GM15510 (cell line): ENCODE measurements around the gene SND1.

ENCODE experiments used
- POLR2A ChIP-seq: IDR thresholded peaks from 3 replicates; pipeline ENCODE4 v1.6.1; 2011; ENCODE audit warnings: borderline replicate concordance; ENCODE audit not compliant: insufficient read length; ENCODE audit errors: extremely low read depth

Gene SND1

GRCh38 chr7:127857464-127857841 is 205.5 kb downstream of the SND1 start:
- TF ChIP-seq POLR2A: no peak

GRCh38 chr7:127858091-127858914 is 206.3 kb downstream of the SND1 start:
- no peak for TF ChIP-seq POLR2A

- TF ChIP-seq POLR2A: no peak
Observed at GRCh38 chr7:127858915-127859189, 206.9 kb downstream of the SND1 start.

- no peak for TF ChIP-seq POLR2A
Observed at GRCh38 chr7:127859330-127859729, 207.3 kb downstream of the SND1 start.

GRCh38 chr7:127862525-127862924 is 210.5 kb downstream of the SND1 start:
- no peak for TF ChIP-seq POLR2A

GRCh38 chr7:127863082-127863481 is 211.1 kb downstream of the SND1 start:
- no peak for TF ChIP-seq POLR2A

GRCh38 chr7:127865466-127865865 is 213.5 kb downstream of the SND1 start:
- TF ChIP-seq POLR2A: no peak

GRCh38 chr7:127870231-127870907 is 218.4 kb downstream of the SND1 start:
- no peak for TF ChIP-seq POLR2A

GRCh38 chr7:127871226-127871625 is 219.2 kb downstream of the SND1 start:
- TF ChIP-seq POLR2A: no peak

GRCh38 chr7:127872122-127872521 is 220.1 kb downstream of the SND1 start:
- TF ChIP-seq POLR2A: no peak

GRCh38 chr7:127873151-127873550 is 221.2 kb downstream of the SND1 start:
- no peak for TF ChIP-seq POLR2A

GRCh38 chr7:127873715-127874636 is 222.0 kb downstream of the SND1 start:
- no peak for TF ChIP-seq POLR2A

GRCh38 chr7:127874951-127875608 is 223.1 kb downstream of the SND1 start:
- no peak for TF ChIP-seq POLR2A

- TF ChIP-seq POLR2A: no peak
Observed at GRCh38 chr7:127876393-127876792, 224.4 kb downstream of the SND1 start.

GRCh38 chr7:127877951-127878350 is 226.0 kb downstream of the SND1 start:
- TF ChIP-seq POLR2A: no peak
